HepG2 (cell line): ENCODE data around the gene SIK3. TPM values are rescaled to one million over a fixed set of nuclear protein-coding genes. Genes with fewer than 3 reads are reported as not detected.

Experiments
- ELF1 ChIP-seq: sonication (generic); formaldehyde crosslinking; IDR thresholded peaks from 2 replicates; pipeline ENCODE4 v1.4.0; 2020; ENCODE audit warnings: missing genetic modification reagents
- FOXK2 ChIP-seq: fragments of 450-650 bp; IDR thresholded peaks from 2 replicates; pipeline ENCODE4 v1.6.1; 2016
- GATAD2A ChIP-seq: IDR thresholded peaks from 2 replicates; pipeline ENCODE4 v1.6.1; 2016
- HOXA3 ChIP-seq: sonication (generic); formaldehyde crosslinking; IDR thresholded peaks from 2 replicates; pipeline ENCODE4 v1.5.0; 2020; ENCODE audit warnings: missing genetic modification reagents
- ISL2 ChIP-seq: sonication (generic); formaldehyde crosslinking; IDR thresholded peaks from 2 replicates; pipeline ENCODE4 v1.5.0; 2020; ENCODE audit warnings: missing genetic modification reagents
- KDM4B ChIP-seq: sonication (generic); formaldehyde crosslinking; IDR thresholded peaks from 2 replicates; pipeline ENCODE4 v1.4.0; 2020; ENCODE audit warnings: missing genetic modification reagents
- MAFF ChIP-seq: IDR thresholded peaks from 2 replicates; pipeline ENCODE4 v1.6.1; 2011; ENCODE audit warnings: low read depth, low read length, improper control_type of control experiment
- MXI1 ChIP-seq: IDR thresholded peaks from 3 replicates; pipeline ENCODE4 v1.6.1; 2012; ENCODE audit warnings: low read depth, low read length, inconsistent platforms, borderline replicate concordance
- NCOA2 ChIP-seq: sonication (generic); formaldehyde crosslinking; IDR thresholded peaks from 2 replicates; pipeline ENCODE4 v1.8.0; 2022; ENCODE audit warnings: inconsistent platforms
- NFKBIZ ChIP-seq: IDR thresholded peaks from 2 replicates; pipeline ENCODE4 v1.6.1; 2018; ENCODE audit warnings: missing genetic modification reagents, missing compliant biosample characterization
- SMAD1 ChIP-seq: sonication (generic); formaldehyde crosslinking; IDR thresholded peaks from 2 replicates; pipeline ENCODE4 v1.4.0; 2020; ENCODE audit warnings: missing genetic modification reagents, low read depth, mild to moderate bottlenecking, borderline replicate concordance
- SOX5 ChIP-seq: IDR thresholded peaks from 2 replicates; pipeline ENCODE4 v1.6.1; 2016; ENCODE audit warnings: borderline replicate concordance
- TSC22D2 ChIP-seq: sonication (generic); formaldehyde crosslinking; IDR thresholded peaks from 2 replicates; pipeline ENCODE4 v1.5.1; 2020; ENCODE audit warnings: missing genetic modification reagents, mild to moderate bottlenecking, borderline replicate concordance
- ZBTB3 ChIP-seq: sonication (generic); formaldehyde crosslinking; IDR thresholded peaks from 2 replicates; pipeline ENCODE4 v1.4.0; 2020; ENCODE audit warnings: low read depth, mild to moderate bottlenecking, moderate library complexity, missing genetic modification reagents, borderline replicate concordance
- ZBTB34 ChIP-seq: sonication (generic); formaldehyde crosslinking; IDR thresholded peaks from 2 replicates; pipeline ENCODE4 v1.8.0; 2022; ENCODE audit warnings: mild to moderate bottlenecking, missing genetic modification reagents
- ZNF329 ChIP-seq: sonication (generic); formaldehyde crosslinking; IDR thresholded peaks from 2 replicates; pipeline ENCODE4 v1.9.0; 2021; ENCODE audit warnings: low read depth, mild to moderate bottlenecking, missing genetic modification reagents
- ZNF468 ChIP-seq: sonication (generic); formaldehyde crosslinking; IDR thresholded peaks from 2 replicates; pipeline ENCODE4 v1.8.0; 2022; ENCODE audit warnings: mild to moderate bottlenecking, moderate library complexity, missing genetic modification reagents
- ZNF562 ChIP-seq: sonication (generic); formaldehyde crosslinking; IDR thresholded peaks from 2 replicates; pipeline ENCODE4 v1.8.0; 2022; ENCODE audit warnings: missing genetic modification reagents, borderline replicate concordance
- polyA plus RNA-seq, 8 experiments: library from polyadenylated mRNA; depleted of rRNA in 3 of 8; stranded (reverse) in 7 of 8; unstranded in 1 of 8; fragments of >200 nt; fragmentation: Illumina TruSeq in 4 of 8; extraction: Trizol in 4 of 8; gene quantifications; 2 replicates each; pipeline versions ENCODE4 v1.2.1 to v1.2.3, GENCODE V29; 2011 to 2016; ENCODE audit warnings: low read depth in 4 of 8, missing spikeins in 1 of 8, mixed read lengths in 1 of 8; ENCODE audit not compliant: insufficient read depth in 1 of 8
- total RNA-seq, 5 experiments: library from RNA; depleted of rRNA; stranded (reverse); fragments of >200 nt; fragmentation: Illumina TruSeq; extraction: Trizol; gene quantifications; 2 replicates each; pipeline ENCODE4 v1.2.3, GENCODE V29; 2016; ENCODE audit warnings: low read depth in 1 of 5
- TF ChIP-seq, protein P1 (sequence below): sonication (generic); formaldehyde crosslinking; IDR thresholded peaks from 2 replicates; pipeline ENCODE4 v1.5.0; 2020; ENCODE audit warnings: mild to moderate bottlenecking, missing genetic modification reagents, moderate library complexity
- TF ChIP-seq, protein P2 (sequence below), 2 experiments: fragments of 450-650 bp in 1 of 2; sonication (generic) in 1 of 2; formaldehyde crosslinking; IDR thresholded peaks; 2 replicates each; pipeline versions ENCODE4 v1.5.0 to v1.8.0; 2020 to 2022; ENCODE audit warnings: mild to moderate bottlenecking in 1 of 2, missing genetic modification reagents in 1 of 2
- TF ChIP-seq, protein P3 (sequence below): sonication (generic); formaldehyde crosslinking; IDR thresholded peaks from 2 replicates; pipeline ENCODE4 v1.5.0; 2020; ENCODE audit warnings: missing genetic modification reagents
- TF ChIP-seq, protein P4 (sequence below): sonication (generic); formaldehyde crosslinking; conservative IDR thresholded peaks from 2 replicates; pipeline ENCODE4 v1.8.0; 2022; ENCODE audit warnings: missing genetic modification reagents
- TF ChIP-seq, protein P5 (sequence below): IDR thresholded peaks from 2 replicates; pipeline ENCODE4 v1.6.1; 2016; ENCODE audit warnings: low read depth

The SIK3 gene
- total and polyA plus RNA-seq, 2 of the 13 experiments (the other 11 are each of a cell fraction or from before 2014, with no cell fraction given): 5.7 to 9.8 TPM

GRCh38 chr11:117092951-117093590, 5.2 kb downstream of the SIK3 start (continued):
- TF ChIP-seq ZNF562 (CRISPR knock-in tag): no peak
- no peak for TF ChIP-seq MAFF
- no peak for TF ChIP-seq ZNF329 (CRISPR knock-in tag)
- TF ChIP-seq ZNF468: no peak
- peak; percentile 43; the same call in 1 of the 2 replicates for TF ChIP-seq NCOA2
- no peak for TF ChIP-seq KDM4B
- TF ChIP-seq, protein P1, sequence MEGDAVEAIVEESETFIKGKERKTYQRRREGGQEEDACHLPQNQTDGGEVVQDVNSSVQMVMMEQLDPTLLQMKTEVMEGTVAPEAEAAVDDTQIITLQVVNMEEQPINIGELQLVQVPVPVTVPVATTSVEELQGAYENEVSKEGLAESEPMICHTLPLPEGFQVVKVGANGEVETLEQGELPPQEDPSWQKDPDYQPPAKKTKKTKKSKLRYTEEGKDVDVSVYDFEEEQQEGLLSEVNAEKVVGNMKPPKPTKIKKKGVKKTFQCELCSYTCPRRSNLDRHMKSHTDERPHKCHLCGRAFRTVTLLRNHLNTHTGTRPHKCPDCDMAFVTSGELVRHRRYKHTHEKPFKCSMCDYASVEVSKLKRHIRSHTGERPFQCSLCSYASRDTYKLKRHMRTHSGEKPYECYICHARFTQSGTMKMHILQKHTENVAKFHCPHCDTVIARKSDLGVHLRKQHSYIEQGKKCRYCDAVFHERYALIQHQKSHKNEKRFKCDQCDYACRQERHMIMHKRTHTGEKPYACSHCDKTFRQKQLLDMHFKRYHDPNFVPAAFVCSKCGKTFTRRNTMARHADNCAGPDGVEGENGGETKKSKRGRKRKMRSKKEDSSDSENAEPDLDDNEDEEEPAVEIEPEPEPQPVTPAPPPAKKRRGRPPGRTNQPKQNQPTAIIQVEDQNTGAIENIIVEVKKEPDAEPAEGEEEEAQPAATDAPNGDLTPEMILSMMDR (CRISPR knock-in tag): no peak
- TF ChIP-seq, protein P2, sequence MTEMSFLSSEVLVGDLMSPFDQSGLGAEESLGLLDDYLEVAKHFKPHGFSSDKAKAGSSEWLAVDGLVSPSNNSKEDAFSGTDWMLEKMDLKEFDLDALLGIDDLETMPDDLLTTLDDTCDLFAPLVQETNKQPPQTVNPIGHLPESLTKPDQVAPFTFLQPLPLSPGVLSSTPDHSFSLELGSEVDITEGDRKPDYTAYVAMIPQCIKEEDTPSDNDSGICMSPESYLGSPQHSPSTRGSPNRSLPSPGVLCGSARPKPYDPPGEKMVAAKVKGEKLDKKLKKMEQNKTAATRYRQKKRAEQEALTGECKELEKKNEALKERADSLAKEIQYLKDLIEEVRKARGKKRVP (CRISPR knock-in tag; IDR thresholded peaks at IDR 0.05): no peak
- TF ChIP-seq SOX5: peak; percentile 45; the same call in 1 of the 2 replicates
- no peak for TF ChIP-seq TSC22D2
- TF ChIP-seq, protein P3, sequence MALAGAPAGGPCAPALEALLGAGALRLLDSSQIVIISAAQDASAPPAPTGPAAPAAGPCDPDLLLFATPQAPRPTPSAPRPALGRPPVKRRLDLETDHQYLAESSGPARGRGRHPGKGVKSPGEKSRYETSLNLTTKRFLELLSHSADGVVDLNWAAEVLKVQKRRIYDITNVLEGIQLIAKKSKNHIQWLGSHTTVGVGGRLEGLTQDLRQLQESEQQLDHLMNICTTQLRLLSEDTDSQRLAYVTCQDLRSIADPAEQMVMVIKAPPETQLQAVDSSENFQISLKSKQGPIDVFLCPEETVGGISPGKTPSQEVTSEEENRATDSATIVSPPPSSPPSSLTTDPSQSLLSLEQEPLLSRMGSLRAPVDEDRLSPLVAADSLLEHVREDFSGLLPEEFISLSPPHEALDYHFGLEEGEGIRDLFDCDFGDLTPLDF: no peak
- TF ChIP-seq, protein P4, sequence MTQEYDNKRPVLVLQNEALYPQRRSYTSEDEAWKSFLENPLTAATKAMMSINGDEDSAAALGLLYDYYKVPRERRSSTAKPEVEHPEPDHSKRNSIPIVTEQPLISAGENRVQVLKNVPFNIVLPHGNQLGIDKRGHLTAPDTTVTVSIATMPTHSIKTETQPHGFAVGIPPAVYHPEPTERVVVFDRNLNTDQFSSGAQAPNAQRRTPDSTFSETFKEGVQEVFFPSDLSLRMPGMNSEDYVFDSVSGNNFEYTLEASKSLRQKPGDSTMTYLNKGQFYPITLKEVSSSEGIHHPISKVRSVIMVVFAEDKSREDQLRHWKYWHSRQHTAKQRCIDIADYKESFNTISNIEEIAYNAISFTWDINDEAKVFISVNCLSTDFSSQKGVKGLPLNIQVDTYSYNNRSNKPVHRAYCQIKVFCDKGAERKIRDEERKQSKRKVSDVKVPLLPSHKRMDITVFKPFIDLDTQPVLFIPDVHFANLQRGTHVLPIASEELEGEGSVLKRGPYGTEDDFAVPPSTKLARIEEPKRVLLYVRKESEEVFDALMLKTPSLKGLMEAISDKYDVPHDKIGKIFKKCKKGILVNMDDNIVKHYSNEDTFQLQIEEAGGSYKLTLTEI (CRISPR knock-in tag): no peak
- TF ChIP-seq NFKBIZ (CRISPR knock-in tag): no peak
- TF ChIP-seq ISL2 (CRISPR knock-in tag): peak; percentile 62; the same call in 1 of the 2 replicates
- TF ChIP-seq HOXA3 (CRISPR knock-in tag): no peak
- no peak for TF ChIP-seq ZBTB3 (CRISPR knock-in tag)
- peak; percentile 76 for TF ChIP-seq GATAD2A (CRISPR knock-in tag)
- no peak for TF ChIP-seq FOXK2
- TF ChIP-seq MXI1: no peak
- TF ChIP-seq ZBTB34 (CRISPR knock-in tag): 0 out of 2 replicates have a peak, but pooled peaks have one; percentile 9
- TF ChIP-seq, protein P5, sequence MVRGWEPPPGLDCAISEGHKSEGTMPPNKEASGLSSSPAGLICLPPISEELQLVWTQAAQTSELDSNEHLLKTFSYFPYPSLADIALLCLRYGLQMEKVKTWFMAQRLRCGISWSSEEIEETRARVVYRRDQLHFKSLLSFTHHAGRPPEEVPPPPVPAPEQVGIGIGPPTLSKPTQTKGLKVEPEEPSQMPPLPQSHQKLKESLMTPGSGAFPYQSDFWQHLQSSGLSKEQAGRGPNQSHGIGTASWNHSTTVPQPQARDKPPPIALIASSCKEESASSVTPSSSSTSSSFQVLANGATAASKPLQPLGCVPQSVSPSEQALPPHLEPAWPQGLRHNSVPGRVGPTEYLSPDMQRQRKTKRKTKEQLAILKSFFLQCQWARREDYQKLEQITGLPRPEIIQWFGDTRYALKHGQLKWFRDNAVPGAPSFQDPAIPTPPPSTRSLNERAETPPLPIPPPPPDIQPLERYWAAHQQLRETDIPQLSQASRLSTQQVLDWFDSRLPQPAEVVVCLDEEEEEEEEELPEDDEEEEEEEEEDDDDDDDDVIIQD (CRISPR knock-in tag): peak; percentile 28; the same call in 1 of the 2 replicates
- TF ChIP-seq ELF1 (CRISPR knock-in tag): no peak
- TF ChIP-seq SMAD1 (CRISPR knock-in tag): no peak
